Skeletal muscle cell (primary cell): ENCODE data around the gene PAPPA.

ENCODE experiments used
- DNase-seq: peaks from one replicate; pipeline ENCODE4 v3.0.0-alpha.2; 2010; ENCODE audit warnings: low read depth
- H3K4me3 ChIP-seq: 2 replicates; pipeline ENCODE4 v1.5.1; 2011; ENCODE audit warnings: low read depth, mild to moderate bottlenecking, control low read depth, low read length, moderate library complexity

The PAPPA gene

DNA sequence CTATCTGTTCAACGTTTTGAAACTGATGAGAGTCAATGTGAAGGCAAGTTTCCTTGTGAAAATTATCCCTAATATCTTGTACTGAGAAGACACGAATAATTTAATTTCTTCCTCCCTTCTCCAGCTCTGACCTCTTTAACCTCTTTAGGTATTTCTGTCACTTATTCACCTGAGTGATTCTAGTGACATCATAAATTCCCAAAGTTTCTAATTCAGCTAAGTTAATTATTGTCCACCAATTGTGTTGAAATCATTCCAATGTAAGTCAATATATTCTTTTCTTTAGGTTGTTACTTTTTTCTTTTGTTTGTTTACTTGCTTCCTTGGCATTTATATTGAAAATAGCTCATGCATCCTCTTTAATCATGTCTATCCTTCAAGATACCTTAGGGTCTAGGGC, 143.8 kb downstream of the PAPPA start:
- DNase-seq: no peak
- no peak overlapping the region for H3K4me3 ChIP-seq

DNA sequence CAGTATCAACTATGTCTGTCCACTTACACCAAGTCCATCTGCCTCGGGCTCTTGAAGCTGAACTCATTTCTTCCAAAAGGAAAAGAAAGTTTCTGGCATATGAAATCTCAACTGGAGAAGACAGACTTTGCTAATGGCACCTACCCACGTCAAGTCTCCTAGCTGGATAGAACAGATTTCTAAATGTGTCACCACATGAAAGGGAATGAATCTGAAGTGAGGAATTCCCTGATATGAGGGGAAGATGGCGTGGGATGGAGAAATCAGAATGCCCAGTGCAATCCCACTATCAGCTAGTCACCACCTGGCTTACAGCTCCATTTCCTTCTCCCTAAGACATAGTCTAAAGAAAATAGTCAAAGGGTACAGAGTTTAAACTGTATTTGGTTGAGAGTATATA, 144.7 kb downstream of the PAPPA start:
- no peak for DNase-seq
- H3K4me3 ChIP-seq: no peak overlapping the region

DNA sequence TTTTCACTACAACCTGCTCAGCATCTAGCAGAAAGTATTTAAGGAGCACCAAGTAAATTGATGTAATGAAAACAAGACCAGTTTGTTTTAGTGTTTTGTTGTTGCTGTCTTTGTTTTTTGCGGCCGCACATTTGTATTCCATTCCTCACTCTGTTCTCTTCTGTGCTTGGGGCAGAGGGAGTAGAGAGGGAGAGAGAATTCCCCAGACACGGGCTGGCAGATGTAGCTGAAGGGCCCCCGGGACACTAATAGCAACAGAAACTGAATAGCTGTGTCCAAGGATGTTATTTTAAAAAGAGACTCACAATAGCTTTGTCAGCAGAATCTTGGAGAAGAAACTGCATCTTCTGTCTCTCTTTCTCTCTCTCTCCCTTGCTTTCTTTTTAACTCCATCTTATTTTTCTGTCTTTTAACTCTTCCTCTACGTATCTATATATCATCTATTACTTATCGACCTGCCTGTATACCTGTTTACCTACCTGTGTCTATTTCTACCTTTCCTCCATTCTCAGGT, 145.3 kb downstream of the PAPPA start:
- DNase-seq: no peak
- no peak overlapping the region for H3K4me3 ChIP-seq

DNA sequence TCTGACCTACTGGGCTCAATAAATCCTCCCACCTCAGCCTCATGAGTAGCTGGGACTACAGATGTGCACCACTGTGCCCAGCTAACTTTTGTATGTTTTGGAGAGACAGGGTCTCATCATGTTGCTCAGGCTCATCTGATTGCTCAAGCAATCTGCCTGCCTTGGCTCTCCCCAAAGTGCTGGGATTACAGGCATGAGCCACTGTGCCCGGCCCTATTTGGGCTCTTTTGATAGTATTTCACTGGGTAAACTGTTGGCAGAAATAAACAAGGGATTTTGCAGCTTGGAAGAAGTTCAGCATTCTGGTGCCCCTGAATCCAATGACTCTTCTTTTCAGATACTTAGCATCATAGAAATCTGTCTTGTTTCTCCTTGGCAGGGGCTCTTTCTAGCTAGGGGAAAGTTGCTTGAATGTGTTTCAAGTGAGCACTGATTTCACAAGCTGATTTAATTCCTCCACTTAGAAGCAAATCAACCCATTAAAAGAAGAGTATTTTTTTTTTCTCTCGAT, 146.8 kb downstream of the PAPPA start:
- no peak for DNase-seq
- no peak overlapping the region for H3K4me3 ChIP-seq

DNA sequence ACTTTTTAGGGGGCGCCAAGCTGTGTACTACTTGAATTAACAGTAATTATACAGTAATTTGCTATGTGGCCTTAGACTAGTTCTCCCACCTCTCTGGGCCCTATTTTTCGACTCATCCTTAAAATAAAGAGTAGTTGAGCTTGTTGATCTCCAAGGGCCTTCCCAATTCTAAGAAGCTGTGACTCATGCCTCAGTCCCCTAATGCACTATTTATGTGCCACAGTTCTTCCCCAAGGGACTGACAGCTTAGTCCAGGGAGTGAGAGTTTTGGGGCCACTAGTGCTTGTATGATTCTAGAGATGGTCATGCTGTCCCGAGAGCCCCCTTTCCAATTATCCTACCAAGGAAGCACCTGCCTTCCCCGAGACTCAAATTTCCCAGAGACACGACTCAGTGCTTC, 149.7 kb downstream of the PAPPA start:
- H3K4me3 ChIP-seq: no peak overlapping the region
- no peak for DNase-seq

DNA sequence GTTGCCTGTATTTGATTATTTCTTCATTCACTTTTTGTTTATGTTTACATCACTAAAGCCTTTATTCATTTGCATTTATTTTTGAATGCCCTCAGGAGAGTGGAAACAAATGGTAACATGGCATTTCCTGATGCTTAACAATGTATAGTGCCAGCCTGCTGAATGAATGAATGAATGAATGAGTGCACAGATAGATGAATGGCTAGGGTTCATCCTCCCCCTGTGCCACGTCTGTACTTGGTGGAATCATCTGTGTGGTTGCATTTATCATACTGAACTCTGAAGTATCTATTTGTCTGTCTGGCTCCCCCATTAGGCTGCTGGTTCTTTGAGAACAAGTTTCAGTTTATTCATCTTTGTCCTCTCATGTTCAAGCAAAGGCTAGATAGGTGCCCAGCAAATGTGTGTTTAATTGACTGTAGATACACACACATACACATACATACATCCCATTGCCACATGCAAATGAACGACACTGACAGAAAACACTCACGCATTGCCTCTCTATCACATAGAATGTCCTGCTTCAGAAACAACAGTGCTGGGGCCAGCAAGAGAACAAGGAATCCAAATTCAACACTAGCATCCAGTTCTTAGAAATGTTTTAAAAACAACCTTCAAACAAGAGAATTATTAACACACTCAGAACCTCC, 150.4 kb downstream of the PAPPA start:
- no peak overlapping the region for H3K4me3 ChIP-seq
- DNase-seq: no peak

DNA sequence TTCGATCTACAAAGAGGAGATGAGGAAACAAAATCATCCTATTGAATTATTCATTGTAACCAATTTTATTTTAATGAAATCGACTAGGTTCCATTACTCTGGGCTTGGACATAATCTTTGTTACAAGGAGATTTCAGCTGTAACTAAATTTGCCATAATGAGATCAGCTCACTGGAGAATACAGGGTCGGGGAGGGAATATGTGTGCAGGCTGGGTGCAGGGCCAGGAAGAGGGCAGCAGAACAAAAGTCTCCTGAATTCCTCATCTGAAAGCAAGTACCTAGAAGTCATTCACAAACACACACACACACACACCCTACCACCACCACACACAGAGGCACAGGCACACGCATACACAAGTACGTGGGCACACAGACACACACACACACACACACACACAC, 151.2 kb downstream of the PAPPA start:
- no peak overlapping the region for H3K4me3 ChIP-seq
- no peak for DNase-seq

DNA sequence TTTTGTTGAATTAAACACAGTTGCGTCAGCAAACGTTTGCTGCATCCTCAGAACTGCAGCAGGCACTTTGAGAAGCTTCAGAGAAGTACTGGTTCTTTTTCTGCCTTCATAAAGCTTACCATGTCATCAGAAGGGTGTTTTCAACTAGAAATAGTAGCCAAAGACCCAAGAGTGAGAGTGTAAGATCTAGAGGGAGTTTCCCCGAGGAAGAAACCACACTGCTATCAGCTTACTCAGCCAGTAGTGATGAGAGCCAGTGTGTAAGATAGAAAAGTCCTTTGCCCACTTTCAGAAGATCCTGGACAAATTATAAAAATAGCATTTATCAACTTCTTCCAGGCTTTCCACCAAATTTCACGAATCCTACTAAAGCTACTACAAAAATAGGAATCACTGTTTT, 154.5 kb downstream of the PAPPA start:
- no peak for DNase-seq
- no peak overlapping the region for H3K4me3 ChIP-seq

DNA sequence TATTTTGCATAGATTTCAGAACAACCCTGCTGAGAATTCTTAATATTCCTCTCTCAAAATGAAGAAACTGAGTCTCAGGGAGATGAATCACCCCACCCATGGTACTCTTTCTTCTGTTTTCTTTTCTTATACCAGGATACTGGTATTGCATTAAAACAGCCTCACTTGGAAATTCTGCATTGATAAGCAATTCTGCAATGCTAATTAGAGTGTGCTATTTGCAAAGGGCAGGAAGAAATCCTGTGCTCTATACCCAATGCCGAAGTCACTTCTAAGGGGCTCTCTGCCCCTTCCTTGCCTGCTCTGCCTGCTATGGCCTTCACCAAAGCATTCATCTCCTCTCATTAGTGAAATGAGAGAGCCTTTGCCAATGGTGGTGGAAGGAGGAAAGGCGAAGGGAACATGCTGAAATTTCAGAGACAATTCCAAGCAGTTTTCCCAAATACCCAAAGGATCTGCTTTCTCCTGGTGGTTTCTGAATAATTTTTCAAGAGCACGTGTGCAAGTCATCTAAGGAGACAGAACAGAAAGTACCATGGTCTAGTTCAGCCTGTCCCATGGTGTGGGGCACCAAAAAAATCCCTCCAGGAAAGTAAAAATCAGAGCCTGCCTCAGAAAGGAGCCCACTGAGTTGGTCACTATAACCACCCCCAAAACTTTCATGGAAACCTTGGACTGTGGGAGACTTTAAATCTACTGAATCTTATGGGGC, 156.5 kb downstream of the PAPPA start:
- H3K4me3 ChIP-seq: no peak overlapping the region
- no peak for DNase-seq

DNA sequence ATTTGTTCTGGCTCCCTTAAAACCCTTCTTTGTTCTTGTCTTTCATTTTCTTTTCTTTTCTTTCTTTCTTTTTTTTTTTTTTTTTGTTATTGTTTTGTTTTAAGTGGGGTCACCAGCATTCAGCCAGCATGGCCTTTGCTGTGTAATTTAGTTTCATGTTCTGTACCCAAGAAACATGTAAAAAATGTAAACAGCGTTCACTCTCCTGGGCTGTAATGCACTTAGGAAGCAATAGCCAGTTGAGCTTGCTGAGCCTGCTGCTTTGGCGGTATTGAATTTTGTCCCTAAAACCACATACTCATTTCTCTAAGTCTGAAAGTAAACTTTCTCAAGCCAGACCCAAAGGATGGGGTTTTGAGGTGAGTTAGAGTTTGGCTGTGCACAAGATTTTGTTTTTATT, 158.6 kb downstream of the PAPPA start:
- no peak for DNase-seq
- H3K4me3 ChIP-seq: no peak overlapping the region

DNA sequence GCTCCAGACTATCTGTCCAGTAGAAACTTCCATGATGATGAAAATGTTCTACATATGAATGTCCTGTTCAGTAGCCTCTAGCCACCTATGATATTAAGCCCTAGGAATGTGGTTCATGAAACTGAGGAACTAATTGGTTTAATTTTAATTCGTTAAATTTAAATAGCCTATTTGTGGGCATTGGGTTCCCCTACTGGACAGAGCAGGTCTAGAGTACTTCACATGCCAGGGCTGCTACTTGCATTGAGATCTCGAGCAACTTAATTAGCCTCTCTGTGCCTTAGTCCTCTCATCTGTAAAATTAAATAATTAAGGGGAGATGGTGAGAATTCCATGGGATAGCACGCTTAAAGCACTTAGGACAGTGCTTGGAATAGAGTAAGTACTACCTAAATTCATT, 160.0 kb downstream of the PAPPA start:
- DNase-seq: no peak
- H3K4me3 ChIP-seq: no peak overlapping the region

DNA sequence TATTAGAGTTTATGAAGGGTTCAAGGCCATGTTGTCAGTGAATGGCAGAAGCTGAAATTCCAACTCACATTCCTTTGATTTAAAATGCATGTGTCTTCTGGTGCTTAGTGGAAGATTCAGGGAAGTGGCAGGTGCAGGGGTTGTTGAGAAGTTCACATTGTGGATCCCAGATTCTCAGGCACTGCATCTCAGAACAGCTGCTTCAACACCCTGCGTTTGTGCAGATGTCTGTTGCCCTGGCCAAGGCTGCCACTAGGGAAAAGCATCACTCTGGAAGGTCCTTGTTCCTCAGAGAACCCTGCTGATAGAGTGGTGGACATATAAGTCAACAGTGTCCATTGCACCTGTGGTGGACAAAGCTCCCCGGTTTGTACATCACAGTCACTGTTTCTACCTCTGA, 162.7 kb downstream of the PAPPA start:
- H3K4me3 ChIP-seq: no peak overlapping the region
- no peak for DNase-seq

DNA sequence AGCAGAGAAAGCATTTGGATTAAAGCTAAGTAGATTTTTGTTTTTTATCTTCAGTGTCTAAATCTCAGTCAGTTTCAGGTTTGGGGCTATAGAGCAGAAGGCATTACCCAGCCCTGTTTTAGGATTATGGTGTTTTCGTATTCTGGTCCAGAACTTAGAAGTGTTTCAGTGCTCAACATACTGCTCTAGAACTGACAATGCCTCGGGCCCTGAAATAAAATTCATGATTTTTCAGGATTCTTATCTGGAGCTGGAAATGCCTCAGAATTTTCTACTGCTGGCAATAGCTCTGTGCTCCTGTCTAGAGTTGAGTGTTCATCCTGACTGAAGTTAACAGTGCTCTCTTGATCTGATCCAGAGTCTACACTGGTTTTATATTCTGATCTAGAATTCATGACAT, 163.9 kb downstream of the PAPPA start:
- no peak overlapping the region for H3K4me3 ChIP-seq
- DNase-seq: no peak

DNA sequence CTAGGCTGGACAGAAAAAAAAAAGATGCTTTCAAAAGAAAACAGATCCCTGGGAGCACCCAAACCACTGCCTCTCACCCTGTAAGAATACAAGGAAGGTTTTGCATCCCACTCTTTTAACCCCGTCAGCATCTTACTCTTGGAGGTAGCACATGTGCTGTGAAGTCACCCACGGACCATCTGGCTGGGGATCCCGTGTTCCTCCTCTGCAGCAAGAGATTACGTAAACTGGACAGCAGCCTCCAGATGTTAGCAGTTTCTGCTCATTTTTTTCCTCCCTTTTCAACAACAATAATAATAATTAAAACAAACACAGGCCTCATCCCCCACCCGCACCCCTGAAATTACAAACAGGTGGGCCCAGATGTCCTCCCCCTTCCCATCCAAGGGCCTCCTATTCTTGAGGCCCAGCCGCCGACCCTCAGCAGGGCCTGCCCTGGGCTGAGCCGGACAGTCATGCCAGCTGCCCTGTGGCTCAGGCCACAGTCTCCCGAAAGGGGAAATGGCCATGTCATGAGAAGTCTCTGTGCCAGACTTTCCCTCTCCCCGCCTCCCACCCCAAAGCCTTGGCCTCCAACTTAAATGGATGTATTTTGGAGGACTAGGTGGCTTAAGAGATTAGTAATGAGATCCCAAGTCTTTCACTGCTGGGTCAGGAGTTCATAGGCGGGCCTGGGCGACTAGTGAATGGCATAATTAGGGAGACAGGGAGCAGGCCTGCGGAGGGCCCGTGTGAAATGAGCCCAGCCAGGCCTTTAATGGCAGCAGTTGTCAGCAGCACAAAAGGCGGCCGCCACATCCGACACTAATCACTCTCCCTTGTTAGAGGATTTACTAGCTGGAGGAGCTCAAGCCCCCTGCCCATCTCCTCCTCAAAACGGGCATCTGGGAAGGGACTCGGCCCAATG, 165.1 kb downstream of the PAPPA start:
- H3K4me3 ChIP-seq: no peak overlapping the region
- peak; percentile 78 for DNase-seq

DNA sequence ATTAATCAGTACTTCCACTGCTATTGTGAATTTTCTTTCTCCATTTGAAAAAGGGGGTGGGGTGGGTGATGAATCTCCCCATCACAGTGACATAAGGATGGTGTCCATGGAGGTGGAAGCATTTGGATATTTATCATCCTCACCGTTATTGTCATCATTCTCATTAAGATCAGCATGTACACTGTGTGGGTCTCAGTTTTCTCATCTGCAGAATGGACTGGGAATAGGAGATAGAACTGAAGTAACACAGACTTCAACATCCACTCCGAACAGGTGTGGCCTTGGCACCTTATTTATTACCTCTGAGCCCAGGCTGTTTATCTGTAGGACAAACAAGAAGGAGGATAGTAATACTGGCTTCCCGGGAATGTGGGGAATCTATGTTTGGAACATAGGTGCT, 165.9 kb downstream of the PAPPA start:
- no peak overlapping the region for H3K4me3 ChIP-seq
- no peak for DNase-seq

DNA sequence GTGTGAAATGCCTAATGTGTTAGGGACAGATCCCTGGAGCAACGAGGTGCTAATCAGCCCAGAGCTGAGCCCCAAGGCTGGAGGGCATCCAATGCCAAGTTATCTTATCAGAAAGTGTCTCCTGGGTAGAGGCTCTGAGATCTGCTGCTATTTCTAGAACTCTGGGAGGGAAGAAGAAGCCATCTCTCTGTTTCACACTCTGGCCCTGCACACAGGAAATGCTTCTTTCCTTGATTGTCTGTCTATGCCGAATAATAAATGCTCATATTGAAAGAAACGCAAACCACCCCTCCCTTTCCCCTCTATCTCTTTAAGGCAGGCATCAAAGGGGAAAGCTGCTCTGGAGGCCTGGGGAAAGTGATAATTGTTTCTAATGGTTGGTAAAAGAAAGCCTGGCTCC, 166.7 kb downstream of the PAPPA start:
- DNase-seq: no peak
- no peak overlapping the region for H3K4me3 ChIP-seq

DNA sequence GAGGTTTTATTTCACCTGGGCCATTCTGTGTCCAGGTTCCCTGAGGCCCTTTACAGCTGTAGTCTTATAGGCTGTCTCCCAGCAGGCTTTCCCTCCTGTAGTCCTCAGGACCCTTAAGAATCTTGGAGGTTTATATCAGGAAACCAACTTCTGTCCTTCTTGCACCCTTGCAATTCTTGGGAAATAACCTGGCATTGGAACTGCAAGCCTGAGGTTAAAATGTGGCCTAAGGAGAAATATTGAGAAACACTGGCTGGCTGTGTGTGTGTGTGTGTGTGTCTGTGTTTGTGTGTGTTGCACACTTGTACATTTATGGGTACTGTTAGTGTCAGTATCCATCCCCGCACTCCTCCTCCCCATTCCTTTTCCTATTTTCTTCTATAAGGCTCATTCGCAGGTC, 168.9 kb downstream of the PAPPA start:
- no peak for DNase-seq

DNA sequence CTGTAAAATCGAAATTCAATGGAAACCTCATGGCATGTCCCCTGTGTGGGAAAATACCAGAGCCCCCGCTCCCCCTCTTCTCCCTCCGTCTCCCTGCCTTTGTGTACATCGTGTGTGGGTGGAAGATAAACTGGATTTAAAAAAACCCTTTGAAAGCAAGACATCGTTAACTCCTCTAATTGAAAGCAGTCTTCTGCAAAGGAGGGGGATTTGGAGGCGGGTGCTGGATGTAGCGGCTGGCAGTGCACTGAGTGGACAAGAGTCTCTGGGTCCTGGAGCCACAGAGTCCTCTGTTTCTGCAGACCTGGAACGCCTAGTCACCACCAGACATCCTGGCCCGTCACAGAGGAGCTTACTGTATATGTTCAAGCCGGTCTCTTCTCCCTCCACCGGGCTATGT, 169.4 kb downstream of the PAPPA start:
- H3K4me3 ChIP-seq: no peak overlapping the region
- DNase-seq: no peak

More for the DNA sequence above, 168.9 kb downstream of the PAPPA start:
- no peak overlapping the region for H3K4me3 ChIP-seq

DNA sequence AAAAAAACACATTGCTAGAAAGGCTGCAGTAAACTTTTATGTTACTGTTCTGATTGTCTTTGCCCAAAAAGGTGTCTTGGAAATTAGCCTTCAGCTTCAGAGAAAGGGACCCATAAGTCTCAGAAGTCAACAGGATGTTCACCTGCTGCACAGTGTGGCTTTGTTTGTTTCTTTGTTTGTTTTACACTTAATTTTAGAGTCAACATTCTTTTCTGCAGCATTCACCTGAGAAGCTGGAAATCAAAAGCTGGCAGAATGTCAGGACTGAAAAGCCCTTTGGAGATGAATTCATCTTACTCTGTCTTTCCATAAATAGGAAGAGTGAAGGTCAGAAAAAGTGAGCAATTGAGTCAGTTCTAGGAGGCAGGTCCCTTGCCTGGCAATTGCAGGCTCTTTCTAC, 170.0 kb downstream of the PAPPA start:
- no peak overlapping the region for H3K4me3 ChIP-seq
- DNase-seq: no peak

DNA sequence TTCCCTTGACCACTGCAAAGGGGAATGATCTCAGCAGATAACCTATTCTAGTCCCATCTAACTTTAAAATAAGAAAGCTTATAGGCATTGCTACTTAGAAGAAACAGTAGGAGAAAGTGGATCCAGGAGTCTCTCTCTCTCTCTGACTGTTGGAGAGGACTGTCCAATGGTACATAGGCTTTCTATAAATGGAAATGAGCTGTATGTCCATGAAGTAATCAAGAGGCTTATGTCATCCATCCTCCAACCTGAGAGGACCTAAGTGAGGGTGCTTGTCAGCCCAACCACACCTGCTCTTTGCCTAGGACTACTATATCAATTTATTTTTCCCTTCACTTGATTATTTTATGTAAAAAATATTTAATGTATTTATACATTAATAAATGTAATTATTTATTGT, 172.3 kb downstream of the PAPPA start:
- H3K4me3 ChIP-seq: no peak overlapping the region
- DNase-seq: no peak
